Glutamatergic neuron (in vitro differentiated cells): ENCODE measurements around the gene ZNF423. TPM values are rescaled to one million over a fixed set of nuclear protein-coding genes. Genes with fewer than 3 reads are reported as not detected.

ENCODE experiments used
- DNase-seq: peaks from one replicate; pipeline ENCODE4 v3.0.0; 2022
- H3K27ac Mint-ChIP-seq: one replicate; pipeline ENCODE4 v1.8.0; 2020; ENCODE audit warnings: mild to moderate bottlenecking, mixed read lengths, inconsistent platforms; ENCODE audit not compliant: unreplicated experiment
- H3K27me3 Mint-ChIP-seq: one replicate; pipeline ENCODE4 v1.8.0; 2020; ENCODE audit warnings: mild to moderate bottlenecking, moderate library complexity, mixed read lengths, inconsistent platforms; ENCODE audit not compliant: unreplicated experiment
- H3K36me3 Mint-ChIP-seq: one replicate; pipeline ENCODE4 v1.8.0; 2020; ENCODE audit warnings: mild to moderate bottlenecking, mixed read lengths, inconsistent platforms; ENCODE audit not compliant: unreplicated experiment
- H3K4me1 Mint-ChIP-seq: one replicate; pipeline ENCODE4 v1.8.0; 2020; ENCODE audit warnings: mild to moderate bottlenecking, low read depth, mixed read lengths, inconsistent platforms; ENCODE audit not compliant: unreplicated experiment
- H3K4me3 Mint-ChIP-seq: one replicate; pipeline ENCODE4 v1.8.0; 2020; ENCODE audit warnings: mild to moderate bottlenecking, mixed read lengths, inconsistent platforms; ENCODE audit not compliant: unreplicated experiment
- H3K9me3 Mint-ChIP-seq: one replicate; pipeline ENCODE4 v1.8.0; 2020; ENCODE audit warnings: mild to moderate bottlenecking, moderate library complexity, mixed read lengths, inconsistent platforms; ENCODE audit not compliant: unreplicated experiment
- CTCF ChIP-seq: fragments of 200-600 bp; sonication (generic); IDR thresholded peaks from one replicate; pipeline ENCODE4 v1.5.0; 2021; ENCODE audit not compliant: partially characterized antibody, unreplicated experiment
- total RNA-seq: library from RNA; stranded (reverse); fragmentation: NEBNext Ultra II Directional; extraction: Animal tissue kit (Norgen Biotek cat#: 25700); gene quantifications from one replicate; pipeline ENCODE4 v1.2.1, GENCODE V29; 2021; ENCODE audit not compliant: unreplicated experiment

Gene ZNF423
- total RNA-seq, 1 donor from 2014 or later = 149 TPM

DNA sequence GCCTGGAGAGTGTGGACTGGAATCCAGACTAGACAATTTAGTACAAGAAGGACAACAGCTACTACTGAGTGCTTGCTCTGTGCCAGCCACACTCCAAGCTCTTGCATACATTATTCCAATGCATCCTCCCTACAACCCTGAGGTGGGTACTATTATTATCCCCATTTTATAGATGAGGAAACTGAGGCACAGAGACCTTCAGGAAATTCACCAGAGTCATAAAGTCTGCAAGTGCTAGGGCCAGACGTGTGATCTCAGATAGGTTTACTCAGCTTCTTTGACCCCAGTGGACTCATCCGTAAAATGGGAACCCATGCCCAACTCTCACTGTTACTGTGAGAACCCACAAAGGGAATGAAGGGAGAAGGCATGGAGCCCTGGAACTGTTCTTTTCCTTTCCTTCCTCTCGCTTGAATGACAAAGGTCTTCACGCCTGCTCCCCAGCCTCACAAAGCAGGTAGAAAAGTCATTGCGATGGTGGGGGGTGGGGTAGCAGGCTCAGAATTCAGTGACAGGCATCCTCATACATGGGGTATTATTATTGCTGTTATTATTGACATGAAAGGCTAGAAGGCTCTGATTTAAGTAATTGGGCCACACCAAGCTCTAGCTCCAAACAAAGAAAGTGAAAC is 160.0 kb downstream of the ZNF423 start:
- Mint-ChIP-seq H3K27ac (peak overlapping the region; percentile 91), H3K27me3 (peaks cover 7% of the 10 kb centered on the region), H3K9me3 (peaks cover 32% of the 10 kb centered on the region), H3K4me1 (peaks cover 51% of the 10 kb centered on the region), H3K36me3 (no peaks in the 10 kb centered on the region), H3K4me3 (peak overlapping the region; percentile 56)
- no peak for TF ChIP-seq CTCF
- no peak for DNase-seq

GRCh38 chr16:49693445-49693844 is 162.5 kb downstream of the ZNF423 start:
- Mint-ChIP-seq H3K4me1 (peaks cover 39% of the 10 kb centered on the region), H3K4me3 (no peak overlapping the region), H3K36me3 (peaks cover 3% of the 10 kb centered on the region), H3K9me3 (peaks cover 33% of the 10 kb centered on the region), H3K27ac (no peak overlapping the region), H3K27me3 (peaks cover 7% of the 10 kb centered on the region)
- no peak for TF ChIP-seq CTCF
- no peak for DNase-seq

DNA sequence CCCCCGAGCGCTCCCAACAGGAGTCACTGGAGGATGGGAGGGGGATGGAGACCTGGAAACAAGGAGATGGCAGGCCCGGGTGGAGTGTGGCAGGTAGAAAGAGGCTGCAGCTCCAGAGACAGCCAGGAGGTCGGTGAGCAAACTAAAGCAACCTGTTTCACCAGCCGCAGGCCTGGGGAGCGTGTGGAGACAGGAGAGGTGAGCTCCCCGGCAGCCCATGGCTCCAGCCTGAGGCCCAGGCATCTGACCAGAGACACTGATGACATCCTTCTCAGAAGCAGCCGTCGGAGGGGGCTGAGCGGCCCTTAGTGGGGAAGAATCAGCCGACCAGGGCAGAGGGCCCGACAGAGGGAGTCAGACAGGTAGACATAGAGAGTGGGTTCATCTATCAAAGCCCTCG is 165.1 kb downstream of the ZNF423 start:
- peaks cover 6% of the 10 kb centered on the region for H3K27me3 Mint-ChIP-seq
- H3K4me1 Mint-ChIP-seq = peaks cover 32% of the 10 kb centered on the region
- DNase-seq = no peak
- H3K36me3 Mint-ChIP-seq = peaks cover 8% of the 10 kb centered on the region
- H3K4me3 Mint-ChIP-seq = no peak overlapping the region
- peaks cover 29% of the 10 kb centered on the region for H3K9me3 Mint-ChIP-seq
- no peak overlapping the region for H3K27ac Mint-ChIP-seq
- no peak for TF ChIP-seq CTCF

DNA sequence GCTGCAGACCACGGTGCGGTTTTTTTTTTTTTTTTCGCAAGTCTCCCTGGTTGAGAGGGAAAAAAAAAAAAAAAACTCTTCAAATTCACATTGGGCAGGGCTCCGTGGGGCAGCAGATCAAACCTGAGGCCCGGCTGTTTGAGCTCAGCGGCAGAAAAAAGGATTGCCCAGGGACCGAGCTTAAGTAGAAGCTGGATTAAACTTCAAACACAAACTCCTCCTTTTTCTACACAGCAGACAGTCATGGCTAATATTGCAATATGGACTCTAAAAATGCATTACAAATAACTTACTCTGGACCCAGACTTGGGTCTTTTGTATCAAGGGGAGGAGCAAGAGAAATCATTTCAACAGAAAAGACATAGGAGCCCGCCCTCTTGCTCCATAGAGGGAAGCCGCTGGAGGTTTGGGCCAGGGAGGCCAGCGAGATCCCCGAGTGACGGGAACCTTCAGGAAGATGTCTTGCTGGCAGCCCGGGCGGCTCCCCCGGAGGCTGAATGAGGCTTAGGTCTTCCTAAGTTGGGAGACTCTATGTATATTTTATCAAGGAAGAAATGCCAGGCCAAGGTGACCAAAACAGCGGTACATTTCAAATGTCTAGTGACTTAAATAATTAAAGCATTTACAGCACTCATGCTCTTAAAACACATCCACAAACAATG is 167.7 kb downstream of the ZNF423 start:
- DNase-seq = no peak
- no peak for TF ChIP-seq CTCF
- Mint-ChIP-seq H3K4me3 (no peak overlapping the region), H3K36me3 (peaks cover 8% of the 10 kb centered on the region), H3K4me1 (peaks cover 34% of the 10 kb centered on the region), H3K9me3 (peaks cover 22% of the 10 kb centered on the region), H3K27me3 (peaks cover 10% of the 10 kb centered on the region), H3K27ac (peak overlapping the region; percentile 64)

GRCh38 chr16:49687476-49688002 is 168.4 kb downstream of the ZNF423 start:
- Mint-ChIP-seq H3K4me3 (no peak overlapping the region), H3K36me3 (peaks cover 8% of the 10 kb centered on the region), H3K9me3 (peaks cover 26% of the 10 kb centered on the region), H3K4me1 (peaks cover 37% of the 10 kb centered on the region), H3K27ac (no peak overlapping the region), H3K27me3 (peaks cover 14% of the 10 kb centered on the region)
- no peak for TF ChIP-seq CTCF
- DNase-seq = no peak
